MM.1S (cell line): ENCODE measurements around the gene CNTNAP2.

ENCODE experiments used
- DNase-seq: peaks from one replicate; pipeline ENCODE4 v3.0.0-alpha.2; 2015
- H2AFZ ChIP-seq: fragments of 300-600 bp; sonication (generic); 2 replicates; pipeline ENCODE4 v1.6.0; 2016; ENCODE audit warnings: antibody characterized with exemption, low read length
- H3F3A ChIP-seq: fragments of 300-600 bp; sonication (generic); 2 replicates; pipeline ENCODE4 v1.6.1; 2016; ENCODE audit warnings: mild to moderate bottlenecking, antibody characterized with exemption, low read length, moderate library complexity, mixed read lengths; ENCODE audit not compliant: insufficient read depth
- H3K27ac ChIP-seq: fragments of 300-600 bp; sonication (generic); 2 replicates; pipeline ENCODE4 v1.5.1; 2016; ENCODE audit warnings: mild to moderate bottlenecking, low read length
- H3K27me3 ChIP-seq: fragments of 300-600 bp; sonication (generic); replicated peaks from 2 replicates; pipeline ENCODE4 v1.6.0; 2016; ENCODE audit warnings: low read length; ENCODE audit not compliant: insufficient read depth
- H3K36me3 ChIP-seq: fragments of 300-600 bp; sonication (generic); replicated peaks from 2 replicates; pipeline ENCODE4 v1.6.1; 2016; ENCODE audit warnings: mild to moderate bottlenecking, low read length, mixed read lengths; ENCODE audit not compliant: insufficient read depth
- H3K4me1 ChIP-seq: fragments of 300-600 bp; sonication (generic); 2 replicates; pipeline ENCODE4 v1.6.1; 2016; ENCODE audit warnings: low read length, mixed read lengths
- H3K4me2 ChIP-seq: fragments of 300-600 bp; sonication (generic); 2 replicates; pipeline ENCODE4 v1.6.0; 2016; ENCODE audit warnings: low read depth, low read length
- H3K4me3 ChIP-seq: fragments of 300-600 bp; sonication (generic); 2 replicates; pipeline ENCODE4 v1.5.1; 2016; ENCODE audit warnings: low read length, mixed read lengths
- H3K79me2 ChIP-seq: fragments of 300-600 bp; sonication (generic); 2 replicates; pipeline ENCODE4 v1.6.1; 2016; ENCODE audit warnings: mixed run types, low read length, mixed read lengths
- H3K9ac ChIP-seq: fragments of 300-600 bp; sonication (generic); 2 replicates; pipeline ENCODE4 v1.6.1; 2016; ENCODE audit warnings: low read length, mixed read lengths
- H3K9me2 ChIP-seq: fragments of 300-600 bp; sonication (generic); replicated peaks from 2 replicates; pipeline ENCODE4 v1.6.1; 2016; ENCODE audit warnings: mild to moderate bottlenecking, low read length, mixed read lengths; ENCODE audit not compliant: insufficient read depth
- H3K9me3 ChIP-seq: fragments of 300-600 bp; sonication (generic); replicated peaks from 2 replicates; pipeline ENCODE4 v1.6.1; 2016; ENCODE audit warnings: mild to moderate bottlenecking, low read length, mixed read lengths; ENCODE audit not compliant: insufficient read depth
- H4K20me1 ChIP-seq: fragments of 300-600 bp; sonication (generic); 2 replicates; pipeline ENCODE4 v1.6.1; 2016; ENCODE audit warnings: mild to moderate bottlenecking, low read length, moderate library complexity, mixed read lengths; ENCODE audit not compliant: insufficient read depth
- CTCF ChIP-seq: fragments of 300-600 bp; sonication (generic); IDR thresholded peaks from 2 replicates; pipeline ENCODE4 v1.5.1; 2016; ENCODE audit warnings: antibody characterized with exemption, low read length, mixed read lengths
- EZH2 ChIP-seq: fragments of 300-600 bp; sonication (generic); optimal IDR thresholded peaks from 2 replicates; pipeline ENCODE3; 2017; ENCODE audit warnings: low read depth, mild to moderate bottlenecking, antibody characterized with exemption, low read length, mixed read lengths
- EZH2phosphoT487 ChIP-seq: fragments of 300-600 bp; sonication (generic); IDR thresholded peaks from 2 replicates; pipeline ENCODE4 v1.6.1; 2018; ENCODE audit warnings: antibody characterized with exemption, low read length

Gene CNTNAP2

GRCh38 chr7:146956321-146956720 is 839.7 kb downstream of the CNTNAP2 start:
- Histone ChIP-seq H3K79me2 (no peaks in the 10 kb centered on the region), H3F3A (no peaks in the 10 kb centered on the region), H3K4me1 (no peaks in the 10 kb centered on the region), H3K27me3 (no peaks in the 10 kb centered on the region), H3K36me3 (no peaks in the 10 kb centered on the region), H4K20me1 (no peaks in the 10 kb centered on the region), H3K9ac (no peak overlapping the region), H3K4me2 (no peak overlapping the region), H2AFZ (no peak overlapping the region), H3K9me2 (no peaks in the 10 kb centered on the region), H3K27ac (no peak overlapping the region), H3K4me3 (no peak overlapping the region), H3K9me3 (no peaks in the 10 kb centered on the region)
- no peak for TF ChIP-seq CTCF
- TF ChIP-seq EZH2phosphoT487, result no peak
- TF ChIP-seq EZH2, result no peak
- no peak for DNase-seq

GRCh38 chr7:146956853-146957252 is 840.3 kb downstream of the CNTNAP2 start:
- no peaks in the 10 kb centered on the region for H3K4me1 ChIP-seq
- H4K20me1 ChIP-seq, result no peaks in the 10 kb centered on the region
- no peaks in the 10 kb centered on the region for H3F3A ChIP-seq
- H2AFZ ChIP-seq, result no peak overlapping the region
- H3K79me2 ChIP-seq, result no peaks in the 10 kb centered on the region
- no peaks in the 10 kb centered on the region for H3K36me3 ChIP-seq
- no peak for TF ChIP-seq EZH2phosphoT487
- no peak for TF ChIP-seq CTCF
- no peak for TF ChIP-seq EZH2
- H3K9me2 ChIP-seq, result no peaks in the 10 kb centered on the region
- H3K4me3 ChIP-seq, result no peak overlapping the region
- no peaks in the 10 kb centered on the region for H3K27me3 ChIP-seq
- H3K4me2 ChIP-seq, result no peak overlapping the region
- no peak overlapping the region for H3K27ac ChIP-seq
- H3K9me3 ChIP-seq, result no peaks in the 10 kb centered on the region
- no peak overlapping the region for H3K9ac ChIP-seq
- DNase-seq, result no peak

- Histone ChIP-seq H3K4me2 (no peak overlapping the region), H3F3A (no peaks in the 10 kb centered on the region)
- no peak for DNase-seq
Measured at GRCh38 chr7:146960773-146961391, 844.3 kb downstream of the CNTNAP2 start.

More at GRCh38 chr7:146960773-146961391, 844.3 kb downstream of the CNTNAP2 start:
- no peaks in the 10 kb centered on the region for H3K9me2 ChIP-seq
- no peaks in the 10 kb centered on the region for H3K4me1 ChIP-seq
- no peaks in the 10 kb centered on the region for H4K20me1 ChIP-seq
- no peaks in the 10 kb centered on the region for H3K27me3 ChIP-seq
- H2AFZ ChIP-seq, result no peak overlapping the region
- no peak overlapping the region for H3K9ac ChIP-seq
- H3K9me3 ChIP-seq, result no peaks in the 10 kb centered on the region
- H3K27ac ChIP-seq, result no peak overlapping the region
- no peak for TF ChIP-seq EZH2phosphoT487
- TF ChIP-seq EZH2, result no peak
- TF ChIP-seq CTCF, result no peak
- no peak overlapping the region for H3K4me3 ChIP-seq
- H3K36me3 ChIP-seq, result no peaks in the 10 kb centered on the region
- no peaks in the 10 kb centered on the region for H3K79me2 ChIP-seq
